PC-3 (cell line): Measurements from ENCODE around the gene ATXN7L1. TPM values are rescaled to one million over a fixed set of nuclear protein-coding genes. Genes with fewer than 3 reads are reported as not detected.

Experiments used
- ATAC-seq: fragments of 200-7000 bp; cut with Tn5 transposase; 2 replicates; pipeline ENCODE4 v1.9.1; 2020; ENCODE audit warnings: mild to moderate bottlenecking, moderate library complexity
- BruUV-seq: library from RNA; stranded (reverse); fragments of 400-500 nt; replicated peaks from 2 replicates; lab custom pipeline; 2021; lab: Mats Ljungman, UMichigan
- CTCF ChIA-PET: fragments of 300-600 bp; sonication (Branson Sonifier 250); formaldehyde crosslinking; loops from one replicate; lab custom pipeline; 2022; ENCODE audit warnings: antibody characterized with exemption; lab: Charles Lee
- POLR2A ChIA-PET: fragments of 300-600 bp; sonication (Branson Sonifier 250); formaldehyde crosslinking; loops from one replicate; lab custom pipeline; 2022; ENCODE audit warnings: antibody characterized with exemption; ENCODE audit not compliant: unreplicated experiment; lab: Charles Lee
- DNase-seq: peaks from one replicate; pipeline ENCODE4 v3.0.0-alpha.2; 2015
- H2AFZ ChIP-seq: fragments of 300-600 bp; sonication (generic); 2 replicates; pipeline ENCODE4 v1.6.0; 2016; ENCODE audit warnings: antibody characterized with exemption, low read length
- H3F3A ChIP-seq: fragments of 300-600 bp; sonication (generic); one replicate; pipeline ENCODE4 v1.6.0; 2017; ENCODE audit warnings: antibody characterized with exemption, low read length, control low read depth, mild to moderate bottlenecking; ENCODE audit not compliant: unreplicated experiment
- H3K27ac ChIP-seq: fragments of 300-600 bp; sonication (generic); 2 replicates; pipeline ENCODE4 v1.5.1; 2016; ENCODE audit warnings: mild to moderate bottlenecking, low read length
- H3K27me3 ChIP-seq: fragments of 300-600 bp; sonication (generic); 2 replicates; pipeline ENCODE4 v1.6.1; 2016; ENCODE audit warnings: low read length, mixed read lengths
- H3K36me3 ChIP-seq: fragments of 300-600 bp; sonication (generic); 2 replicates; pipeline ENCODE4 v1.6.1; 2016; ENCODE audit warnings: low read depth, mixed run types, low read length, mixed read lengths
- H3K4me1 ChIP-seq: fragments of 300-600 bp; sonication (generic); 2 replicates; pipeline ENCODE4 v1.5.1; 2016; ENCODE audit warnings: low read length; ENCODE audit not compliant: insufficient read depth
- H3K4me2 ChIP-seq: fragments of 300-600 bp; sonication (generic); 2 replicates; pipeline ENCODE4 v1.6.0; 2016; ENCODE audit warnings: low read length
- H3K4me3 ChIP-seq: fragments of 300-600 bp; sonication (generic); 2 replicates; pipeline ENCODE4 v1.5.1; 2016; ENCODE audit warnings: mild to moderate bottlenecking, low read length, mixed read lengths
- H3K79me2 ChIP-seq: fragments of 300-600 bp; sonication (generic); 2 replicates; pipeline ENCODE4 v1.6.1; 2017; ENCODE audit warnings: low read length, mixed read lengths
- H3K9ac ChIP-seq: fragments of 300-600 bp; sonication (generic); 2 replicates; pipeline ENCODE4 v1.6.0; 2016; ENCODE audit warnings: mild to moderate bottlenecking, low read length
- H3K9me2 ChIP-seq: fragments of 300-600 bp; sonication (generic); replicated peaks from 2 replicates; pipeline ENCODE4 v1.6.1; 2016; ENCODE audit warnings: mixed run types, low read length, mixed read lengths
- H3K9me3 ChIP-seq: fragments of 300-600 bp; sonication (generic); 2 replicates; pipeline ENCODE4 v1.6.1; 2016; ENCODE audit warnings: low read length, mixed read lengths
- H4K20me1 ChIP-seq: fragments of 300-600 bp; sonication (generic); 2 replicates; pipeline ENCODE4 v1.6.1; 2016; ENCODE audit warnings: low read length, mixed read lengths
- CTCF ChIP-seq: fragments of 300-600 bp; sonication (generic); conservative IDR thresholded peaks from 2 replicates; pipeline ENCODE4 v1.5.1; 2017; ENCODE audit warnings: antibody characterized with exemption, low read depth, mild to moderate bottlenecking, low read length
- EZH2 ChIP-seq: fragments of 300-600 bp; sonication (generic); IDR thresholded peaks from one replicate; pipeline ENCODE4 v1.6.1; 2017; ENCODE audit warnings: antibody characterized with exemption, mild to moderate bottlenecking, low read length; ENCODE audit not compliant: unreplicated experiment
- EZH2phosphoT487 ChIP-seq: fragments of 300-600 bp; sonication (generic); IDR thresholded peaks from 2 replicates; pipeline ENCODE4 v1.6.1; 2018; ENCODE audit warnings: mild to moderate bottlenecking, antibody characterized with exemption, low read length, borderline replicate concordance
- intact Hi-C: fragments of 100-400 bp; cut with micrococcal nuclease; formaldehyde crosslinking; loops from 2 replicates; pipeline ENCODE4 v1.9.0; 2023
- total RNA-seq: library from RNA; depleted of rRNA; stranded (reverse); fragments of >200 nt; gene quantifications from 2 replicates; pipeline ENCODE4 v1.2.3, GENCODE V29; 2014

ATXN7L1 gene
- total RNA-seq, 1 experiment from 2014 or later: 16.0 TPM

DNA sequence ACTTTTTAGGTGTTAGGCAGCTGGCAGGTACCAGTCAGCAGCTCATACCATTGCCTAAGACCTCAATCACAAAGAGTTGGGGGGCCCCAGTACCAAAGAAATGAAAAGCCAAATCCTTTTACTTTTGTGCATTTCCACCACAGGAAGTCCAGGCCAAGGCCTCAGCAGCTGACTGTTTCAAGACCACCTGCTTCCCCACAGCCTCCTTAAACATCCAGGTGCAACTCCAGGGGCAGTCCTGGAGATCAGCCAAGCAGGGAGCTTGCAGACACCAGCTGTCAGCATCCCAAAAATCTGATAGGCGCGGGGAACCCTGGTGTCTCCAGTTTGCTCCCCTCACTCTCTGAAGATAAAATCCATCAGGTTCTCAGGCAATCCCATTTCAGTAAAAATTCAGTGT lies 203.6 kb downstream of the ATXN7L1 start:
- H2AFZ ChIP-seq: no peak overlapping the region
- no peaks in the 10 kb centered on the region for H3K36me3 ChIP-seq
- CTCF ChIA-PET: no interaction called here
- no peaks in the 10 kb centered on the region for H3K9me2 ChIP-seq
- H3K4me1 ChIP-seq: peaks cover 3% of the 10 kb centered on the region; the same call in 1 of the 2 replicates
- H3K4me2 ChIP-seq: no peak overlapping the region
- H3K27ac ChIP-seq: no peak overlapping the region
- no TSS peak for BruUV-seq
- H3K9ac ChIP-seq: no peak overlapping the region
- intact Hi-C loops: no loop called here
- no peaks in the 10 kb centered on the region for H3K9me3 ChIP-seq
- ATAC-seq (no peak), DNase-seq (no peak)
- POLR2A ChIA-PET: no interaction called here
- no peak overlapping the region for H3K4me3 ChIP-seq
- H3K27me3 ChIP-seq: no peaks in the 10 kb centered on the region
- H3F3A ChIP-seq: no peaks in the 10 kb centered on the region
- TF ChIP-seq EZH2phosphoT487 (no peak), EZH2 (no peak)
- H3K79me2 ChIP-seq: no peaks in the 10 kb centered on the region
- H4K20me1 ChIP-seq: no peaks in the 10 kb centered on the region

GRCh38 chr7:105666324-105666723 lies 210.1 kb downstream of the ATXN7L1 start:
- no peak overlapping the region for H3K4me2 ChIP-seq
- TF ChIP-seq EZH2 (no peak), EZH2phosphoT487 (no peak), CTCF (no peak)
- H2AFZ ChIP-seq: no peak overlapping the region
- ChIA-PET CTCF (no interaction called here), POLR2A (no interaction called here)
- H3K79me2 ChIP-seq: no peaks in the 10 kb centered on the region
- H3K27ac ChIP-seq: no peak overlapping the region
- DNase-seq: no peak
- H3K27me3 ChIP-seq: no peaks in the 10 kb centered on the region
- BruUV-seq: no TSS peak
- no peaks in the 10 kb centered on the region for H3K9me2 ChIP-seq
- H4K20me1 ChIP-seq: no peaks in the 10 kb centered on the region
- no peak overlapping the region for H3K4me3 ChIP-seq
- no peaks in the 10 kb centered on the region for H3K9me3 ChIP-seq
- no peaks in the 10 kb centered on the region for H3F3A ChIP-seq
- H3K36me3 ChIP-seq: no peaks in the 10 kb centered on the region
- ATAC-seq: no peak
- intact Hi-C loops: no loop called here
- no peak overlapping the region for H3K9ac ChIP-seq
- H3K4me1 ChIP-seq: peaks cover 10% of the 10 kb centered on the region

GRCh38 chr7:105665684-105666083 lies 210.7 kb downstream of the ATXN7L1 start:
- H3K9me2 ChIP-seq: no peaks in the 10 kb centered on the region
- no peak overlapping the region for H3K4me3 ChIP-seq
- H3K9ac ChIP-seq: no peak overlapping the region
- CTCF ChIA-PET: no interaction called here
- H3F3A ChIP-seq: no peaks in the 10 kb centered on the region
- no peak overlapping the region for H2AFZ ChIP-seq
- TF ChIP-seq EZH2 (no peak), EZH2phosphoT487 (no peak), CTCF (no peak)
- no peaks in the 10 kb centered on the region for H3K9me3 ChIP-seq
- H4K20me1 ChIP-seq: no peaks in the 10 kb centered on the region
- H3K36me3 ChIP-seq: no peaks in the 10 kb centered on the region
- no peak overlapping the region for H3K27ac ChIP-seq
- H3K79me2 ChIP-seq: no peaks in the 10 kb centered on the region
- ATAC-seq (peak; percentile 15; the same call in 1 of the 2 replicates), DNase-seq (no peak)
- H3K4me2 ChIP-seq: no peak overlapping the region
- intact Hi-C loops: no loop called here
- POLR2A ChIA-PET: no interaction called here
- H3K4me1 ChIP-seq: peaks cover 10% of the 10 kb centered on the region
- no peaks in the 10 kb centered on the region for H3K27me3 ChIP-seq
- no TSS peak for BruUV-seq
